Psoas muscle (tissue), 8 donors: ENCODE data around the gene DOCK3. TPM values are rescaled to one million over a fixed set of nuclear protein-coding genes. Genes with fewer than 3 reads are reported as not detected.

Experiments
- ATAC-seq, 4 donors: fragments of 200-7000 bp; cut with Tn5 transposase; one replicate each; pipeline ENCODE4 v1.9.1; 2020; ENCODE audit warnings: moderate library complexity in 3 of 4, mild to moderate bottlenecking in 2 of 4
- DNase-seq, 2 donors: peaks; one replicate each; pipeline ENCODE4 v3.0.0-alpha.2; 2020
- H3K27ac ChIP-seq: fragments of 200-600 bp; one replicate; pipeline ENCODE4 v1.8.0; 2022
- H3K27me3 ChIP-seq, 3 donors: fragments of 200-600 bp in 1 of 3; one replicate each; pipeline versions ENCODE4 v1.6.1 to v1.8.0; 2013 to 2022; ENCODE audit warnings: low read length in 2 of 3, mild to moderate bottlenecking in 2 of 3, moderate library complexity in 1 of 3; ENCODE audit not compliant: insufficient read depth in 3 of 3
- H3K36me3 ChIP-seq, 2 donors: fragments of 200-600 bp in 1 of 2; one replicate each; pipeline versions ENCODE4 v1.6.1 to v1.8.0; 2013 to 2022; ENCODE audit warnings: low read depth in 1 of 2, mild to moderate bottlenecking in 1 of 2, moderate library complexity in 1 of 2; ENCODE audit not compliant: insufficient read depth in 1 of 2
- H3K4me1 ChIP-seq: fragments of 200-600 bp; one replicate; pipeline ENCODE4 v1.8.0; 2022
- H3K4me3 ChIP-seq: fragments of 200-600 bp; one replicate; pipeline ENCODE4 v1.8.0; 2022; ENCODE audit warnings: mild to moderate bottlenecking
- H3K9me3 ChIP-seq: fragments of 200-600 bp; one replicate; pipeline ENCODE4 v1.8.0; 2022
- CTCF ChIP-seq: fragments of 200-600 bp; IDR thresholded peaks from one replicate; pipeline ENCODE4 v1.8.0; 2022; ENCODE audit warnings: antibody characterized with exemption
- WGBS, 3 donors: extraction: QIAGEN DNeasy Blood & Tissue Kit; methylation state at CpG; one replicate each; pipeline versions ENCODE4 v1.1.6 to v1.1.7; 2013; 5-methylcytosine and 5-hydroxymethylcytosine counted together
- intact Hi-C, 2 donors: fragments of 100-400 bp; cut with DNase I; formaldehyde crosslinking; loops; one replicate each; pipeline versions ENCODE4 v1.11.0 to v1.14.2; 2022
- polyA plus RNA-seq, 3 donors: library from polyadenylated mRNA; stranded (reverse); fragments of 200-250 nt; gene quantifications; one replicate each; pipeline ENCODE4 v1.2.3, GENCODE V29; 2013
- total RNA-seq, 4 donors: library from RNA; stranded (reverse); fragmentation: NEBNext Ultra II Directional in 2 of 4; extraction: Animal tissue kit (Norgen Biotek cat#: 25700) in 2 of 4; gene quantifications; one replicate each; pipeline versions ENCODE4 v1.2.1 to v1.2.4, GENCODE V29; 2021 to 2023
- donor health status: healthy with polysubstance abuse.
- donor health status: DM: no; HTN: no; CAD: no; lungs with moderate emphysema.
- donor health status: Bipolar disorder and iron deficiency.
- donor health status: healthy.
- donor health status: DM: yes; HTN: yes; CAD: no.
- donor health status: DM: no; HTN: no; CAD: no.
- donor health status: DM: no; HTN: no; CAD: no.
- donor health status: DM: yes; HTN: yes; CAD: no.

Gene DOCK3
- total and polyA plus RNA-seq, 7 donors, result 0.01 to 0.91 (median 0.87) TPM

GRCh38 chr3:51139616-51140015 lies 464.9 kb downstream of the DOCK3 start:
- no peak for ATAC-seq
- Histone ChIP-seq H3K36me3 (no peaks in the 10 kb centered on the region), H3K4me3 (no peak overlapping the region), H3K27me3 (no peaks in the 10 kb centered on the region), H3K4me1 (no peaks in the 10 kb centered on the region), H3K9me3 (no peaks in the 10 kb centered on the region), H3K27ac (no peak overlapping the region)
- intact Hi-C loops, result no loop called here
- TF ChIP-seq CTCF, result no peak
- 90 to 93% (median 91%) methylated on average over 1 of the region's 1 CpG for WGBS, 3 donors
- DNase-seq, result no peak

GRCh38 chr3:51141573-51141972 lies 466.8 kb downstream of the DOCK3 start:
- WGBS, 3 donors, result 32 to 37% (median 36%) methylated on average over 2 of the region's 2 CpGs
- intact Hi-C loops, result no loop called here
- TF ChIP-seq CTCF, result no peak
- H3K4me3 ChIP-seq, result no peak overlapping the region
- H3K36me3 ChIP-seq, result no peaks in the 10 kb centered on the region
- H3K9me3 ChIP-seq, result no peaks in the 10 kb centered on the region
- no peaks in the 10 kb centered on the region for H3K4me1 ChIP-seq
- no peak overlapping the region for H3K27ac ChIP-seq
- ATAC-seq (no peak), DNase-seq (no peak)
- H3K27me3 ChIP-seq, result no peaks in the 10 kb centered on the region

- TF ChIP-seq CTCF, result no peak
- 84 to 89% (median 84%) methylated on average over 8 of the region's 8 CpGs for WGBS, 3 donors
- intact Hi-C loops, result no loop called here
- ATAC-seq (no peak), DNase-seq (no peak)
- Histone ChIP-seq H3K4me1 (no peaks in the 10 kb centered on the region), H3K36me3 (no peaks in the 10 kb centered on the region), H3K4me3 (no peak overlapping the region), H3K9me3 (no peaks in the 10 kb centered on the region), H3K27ac (no peak overlapping the region), H3K27me3 (no peaks in the 10 kb centered on the region)
Observed at GRCh38 chr3:51145811-51146585, 471.3 kb downstream of the DOCK3 start.

GRCh38 chr3:51146781-51147180 lies 472.1 kb downstream of the DOCK3 start:
- Histone ChIP-seq H3K9me3 (no peaks in the 10 kb centered on the region), H3K4me3 (no peak overlapping the region), H3K27ac (no peak overlapping the region), H3K4me1 (no peaks in the 10 kb centered on the region), H3K36me3 (no peaks in the 10 kb centered on the region), H3K27me3 (no peaks in the 10 kb centered on the region)
- no peak for DNase-seq
- intact Hi-C loops, result no loop called here
- 83 to 88% (median 88%) methylated on average over 2 of the region's 2 CpGs for WGBS, 3 donors
- no peak for ATAC-seq
- no peak for TF ChIP-seq CTCF

- Histone ChIP-seq H3K27ac (no peak overlapping the region), H3K9me3 (no peaks in the 10 kb centered on the region), H3K36me3 (no peaks in the 10 kb centered on the region), H3K27me3 (no peaks in the 10 kb centered on the region), H3K4me1 (no peaks in the 10 kb centered on the region), H3K4me3 (no peak overlapping the region)
- WGBS, 3 donors, result 80 to 81% (median 81%) methylated on average over 2 of the region's 2 CpGs
- intact Hi-C loops, result no loop called here
- TF ChIP-seq CTCF, result no peak
- DNase-seq, result no peak
- no peak for ATAC-seq
Observed at GRCh38 chr3:51156147-51156546, 481.4 kb downstream of the DOCK3 start.
